Activated naive CD4-positive, alpha-beta T cell treated with anti-CD3 and anti-CD28 coated beads, Interleukin-2, amount 10 ng/mL, durations not matched to agents 7 days and 5 days (primary cell): Measurements from ENCODE around the gene LTBP1.

Experiments
- CTCF ChIA-PET: fragments of 350-600 bp; sonication (Branson Sonifier 250); formaldehyde crosslinking; loops from one replicate; lab custom pipeline; 2021; ENCODE audit warnings: antibody characterized with exemption; lab: Charles Lee
- DNase-seq: peaks from one replicate; pipeline ENCODE4 v3.0.0-alpha.2; 2020
- H3K27ac Mint-ChIP-seq: one replicate; pipeline ENCODE4 v1.8.0; 2021; ENCODE audit warnings: mild to moderate bottlenecking, moderate library complexity, mixed read lengths
- H3K27me3 Mint-ChIP-seq: one replicate; pipeline ENCODE4 v1.8.0; 2021; ENCODE audit warnings: mild to moderate bottlenecking, mixed read lengths
- H3K36me3 Mint-ChIP-seq: one replicate; pipeline ENCODE4 v1.8.0; 2021; ENCODE audit warnings: mixed read lengths
- H3K4me1 Mint-ChIP-seq: one replicate; pipeline ENCODE4 v1.8.0; 2021; ENCODE audit warnings: mixed read lengths
- H3K4me3 Mint-ChIP-seq: one replicate; pipeline ENCODE4 v1.8.0; 2021; ENCODE audit warnings: mild to moderate bottlenecking, moderate library complexity, mixed read lengths
- H3K9me3 Mint-ChIP-seq: one replicate; pipeline ENCODE4 v1.8.0; 2021; ENCODE audit warnings: mixed read lengths

Gene LTBP1

GRCh38 chr2:33195891-33196290 is 249.1 kb downstream of the LTBP1 start:
- DNase-seq = no peak
- CTCF ChIA-PET = no interaction called here
- H3K4me3 Mint-ChIP-seq = no peak overlapping the region
- H3K27me3 Mint-ChIP-seq = no peaks in the 10 kb centered on the region
- no peaks in the 10 kb centered on the region for H3K9me3 Mint-ChIP-seq
- no peak overlapping the region for H3K27ac Mint-ChIP-seq
- no peaks in the 10 kb centered on the region for H3K4me1 Mint-ChIP-seq
- no peaks in the 10 kb centered on the region for H3K36me3 Mint-ChIP-seq

DNA sequence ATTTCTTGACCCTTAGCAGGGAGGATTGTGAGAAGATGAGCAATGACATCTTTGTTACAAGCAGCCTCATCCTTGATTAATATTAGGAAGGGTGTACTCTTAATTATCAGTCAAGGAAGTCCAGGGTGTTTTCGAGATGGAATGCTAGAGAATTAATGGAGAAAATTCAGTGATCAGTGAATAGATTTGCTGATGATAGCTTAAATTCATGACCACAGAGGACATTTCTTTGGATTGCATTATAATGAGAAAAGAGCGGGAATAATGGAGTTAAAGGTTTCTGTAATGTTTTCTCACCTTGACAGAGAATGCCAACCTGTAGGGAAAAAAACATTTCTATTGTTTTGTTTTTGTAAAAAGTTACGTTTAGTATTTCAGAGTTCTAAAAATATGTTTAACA is 249.9 kb downstream of the LTBP1 start:
- no peaks in the 10 kb centered on the region for H3K36me3 Mint-ChIP-seq
- H3K27ac Mint-ChIP-seq = no peak overlapping the region
- H3K4me3 Mint-ChIP-seq = no peak overlapping the region
- H3K4me1 Mint-ChIP-seq = no peaks in the 10 kb centered on the region
- CTCF ChIA-PET = no interaction called here
- no peak for DNase-seq
- no peaks in the 10 kb centered on the region for H3K9me3 Mint-ChIP-seq
- no peaks in the 10 kb centered on the region for H3K27me3 Mint-ChIP-seq

DNA sequence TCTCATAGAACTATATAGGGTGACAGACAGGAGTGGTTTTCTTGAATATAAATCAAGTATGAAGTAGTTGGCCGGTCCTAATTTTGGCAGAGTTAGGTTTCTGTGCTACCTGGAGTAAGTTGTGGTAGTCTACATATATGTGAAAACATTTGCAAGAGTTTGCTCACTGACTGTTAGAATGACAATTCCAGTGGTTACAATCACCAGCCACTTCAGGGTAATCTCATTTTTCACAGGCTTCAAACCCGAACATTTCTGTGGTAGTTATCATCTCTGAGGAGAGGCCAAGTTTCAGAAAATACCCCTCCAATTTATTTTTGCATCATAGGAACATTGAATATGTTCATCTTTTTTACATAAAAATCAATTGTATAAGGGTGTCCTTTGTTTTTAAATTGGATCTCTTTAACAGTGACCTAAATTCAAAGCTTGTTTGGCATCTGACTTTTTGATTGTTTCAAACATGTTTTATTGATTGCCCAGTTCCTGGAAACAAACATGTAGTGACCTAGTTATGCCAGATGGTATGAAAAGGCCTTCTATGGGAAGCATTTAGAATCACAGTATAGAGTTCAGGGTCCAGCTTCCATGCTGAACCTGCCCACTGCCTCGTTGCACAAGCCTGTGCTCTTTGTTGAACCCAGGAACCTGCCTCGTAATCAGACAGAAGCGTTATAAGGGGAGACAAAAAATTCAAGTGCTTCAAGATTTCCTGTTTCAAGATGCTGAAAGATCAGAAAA is 250.6 kb downstream of the LTBP1 start:
- DNase-seq = no peak
- Mint-ChIP-seq H3K9me3 (no peaks in the 10 kb centered on the region), H3K27me3 (no peaks in the 10 kb centered on the region), H3K27ac (no peak overlapping the region), H3K4me1 (no peaks in the 10 kb centered on the region), H3K36me3 (no peaks in the 10 kb centered on the region), H3K4me3 (no peak overlapping the region)
- CTCF ChIA-PET = no interaction called here

- DNase-seq = no peak
- Mint-ChIP-seq H3K27ac (no peak overlapping the region), H3K4me3 (no peak overlapping the region), H3K36me3 (no peaks in the 10 kb centered on the region), H3K27me3 (no peaks in the 10 kb centered on the region), H3K4me1 (no peaks in the 10 kb centered on the region), H3K9me3 (no peaks in the 10 kb centered on the region)
- CTCF ChIA-PET = no interaction called here
These were observed 256.1 kb downstream of the LTBP1 start for GRCh38 chr2:33202641-33203522.

DNA sequence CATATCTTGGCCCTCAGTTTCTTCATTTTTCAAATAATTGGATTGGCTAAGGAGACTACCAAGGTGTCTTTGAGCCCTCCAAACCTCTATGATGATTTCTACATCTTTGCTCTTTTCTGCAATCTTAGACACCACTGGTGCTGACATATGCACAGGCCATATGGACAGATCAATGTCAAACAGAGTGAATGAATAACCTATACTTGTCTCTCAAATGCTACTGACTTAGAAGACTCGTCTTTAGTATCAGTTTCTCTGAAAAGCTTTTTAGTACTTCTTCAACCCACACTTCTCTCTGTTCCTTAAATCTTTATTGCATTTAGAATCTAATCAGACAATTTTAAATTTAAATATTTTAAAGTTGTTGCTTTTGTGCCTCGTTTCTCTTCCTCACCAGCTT is 258.2 kb downstream of the LTBP1 start:
- no peak overlapping the region for H3K27ac Mint-ChIP-seq
- H3K9me3 Mint-ChIP-seq = no peaks in the 10 kb centered on the region
- no peaks in the 10 kb centered on the region for H3K36me3 Mint-ChIP-seq
- no peaks in the 10 kb centered on the region for H3K4me1 Mint-ChIP-seq
- H3K4me3 Mint-ChIP-seq = no peak overlapping the region
- H3K27me3 Mint-ChIP-seq = no peaks in the 10 kb centered on the region
- no peak for DNase-seq
- CTCF ChIA-PET = no interaction called here

- Mint-ChIP-seq H3K27me3 (no peaks in the 10 kb centered on the region), H3K36me3 (no peaks in the 10 kb centered on the region), H3K4me3 (no peak overlapping the region), H3K4me1 (no peaks in the 10 kb centered on the region), H3K27ac (no peak overlapping the region), H3K9me3 (no peaks in the 10 kb centered on the region)
- CTCF ChIA-PET = no interaction called here
- DNase-seq = no peak
These were observed 259.1 kb downstream of the LTBP1 start for GRCh38 chr2:33205693-33206434.

- Mint-ChIP-seq H3K4me3 (no peak overlapping the region), H3K4me1 (no peaks in the 10 kb centered on the region), H3K27me3 (no peaks in the 10 kb centered on the region), H3K27ac (no peak overlapping the region), H3K9me3 (no peaks in the 10 kb centered on the region), H3K36me3 (no peaks in the 10 kb centered on the region)
- no peak for DNase-seq
- CTCF ChIA-PET = no interaction called here
These were observed 260.5 kb downstream of the LTBP1 start for GRCh38 chr2:33207151-33207740.

DNA sequence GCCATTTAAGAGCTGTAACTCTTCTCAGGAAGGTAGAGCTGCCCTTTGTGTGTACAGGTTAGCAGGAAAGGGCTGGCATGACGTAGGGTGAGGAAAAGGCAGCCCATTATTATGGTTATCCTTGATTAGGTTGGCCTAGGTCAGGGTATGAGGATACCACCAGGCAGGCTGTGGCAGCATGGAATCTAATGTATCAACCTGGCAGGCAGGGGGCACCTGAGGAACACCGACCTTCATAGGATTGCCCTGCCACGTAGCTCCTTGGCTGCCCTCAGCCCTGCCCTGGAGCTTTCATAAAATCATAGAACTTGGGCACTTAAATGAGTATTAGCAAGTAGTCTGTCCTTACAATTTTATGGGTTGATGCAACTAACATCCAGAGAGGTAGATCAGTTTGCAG is 261.6 kb downstream of the LTBP1 start:
- H3K27me3 Mint-ChIP-seq = peaks cover 3% of the 10 kb centered on the region
- H3K27ac Mint-ChIP-seq = no peak overlapping the region
- CTCF ChIA-PET = interaction anchor here (1.3 kb wide), 2 partner anchors 164 to 167 kb away, joined by 3 to 5 read pairs; no protein-coding TSS in a partner anchor
- DNase-seq = no peak
- no peaks in the 10 kb centered on the region for H3K36me3 Mint-ChIP-seq
- no peaks in the 10 kb centered on the region for H3K9me3 Mint-ChIP-seq
- H3K4me3 Mint-ChIP-seq = no peak overlapping the region
- no peaks in the 10 kb centered on the region for H3K4me1 Mint-ChIP-seq

DNA sequence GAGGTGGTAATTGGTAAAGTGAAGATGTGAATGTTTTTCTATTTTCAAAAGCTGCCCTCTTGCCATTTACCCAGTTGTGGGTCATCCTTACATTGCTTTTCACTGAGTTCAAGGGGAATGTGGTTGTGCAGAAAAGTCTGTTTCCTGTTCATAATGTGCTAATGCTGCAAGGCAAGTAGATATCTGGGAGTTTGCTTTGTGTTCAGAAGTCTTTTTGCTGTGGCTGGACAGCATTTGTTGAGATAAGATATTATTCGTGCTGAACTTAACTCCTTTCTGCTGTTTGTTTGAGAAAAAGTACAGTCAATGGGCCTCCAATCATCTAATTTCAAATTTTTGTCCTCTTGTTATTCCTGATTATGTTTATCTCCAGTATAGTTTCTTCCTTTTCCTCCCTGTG is 263.2 kb downstream of the LTBP1 start:
- CTCF ChIA-PET = interaction anchor here (0.6 kb wide), 1 partner anchor 1545 kb away, joined by 3 read pairs; no protein-coding TSS in a partner anchor
- no peak overlapping the region for H3K27ac Mint-ChIP-seq
- no peaks in the 10 kb centered on the region for H3K4me1 Mint-ChIP-seq

GRCh38 chr2:33210626-33211025 is 263.9 kb downstream of the LTBP1 start:
- no peak overlapping the region for H3K4me3 Mint-ChIP-seq
- H3K27me3 Mint-ChIP-seq = peaks cover 3% of the 10 kb centered on the region
- no peaks in the 10 kb centered on the region for H3K4me1 Mint-ChIP-seq
- no peaks in the 10 kb centered on the region for H3K36me3 Mint-ChIP-seq
- H3K27ac Mint-ChIP-seq = no peak overlapping the region
- CTCF ChIA-PET = no interaction called here
- no peaks in the 10 kb centered on the region for H3K9me3 Mint-ChIP-seq
- DNase-seq = no peak

More for the DNA sequence above, 263.2 kb downstream of the LTBP1 start:
- no peaks in the 10 kb centered on the region for H3K9me3 Mint-ChIP-seq
- H3K36me3 Mint-ChIP-seq = no peaks in the 10 kb centered on the region
- DNase-seq = no peak
- H3K4me3 Mint-ChIP-seq = no peak overlapping the region
- peaks cover 3% of the 10 kb centered on the region for H3K27me3 Mint-ChIP-seq

DNA sequence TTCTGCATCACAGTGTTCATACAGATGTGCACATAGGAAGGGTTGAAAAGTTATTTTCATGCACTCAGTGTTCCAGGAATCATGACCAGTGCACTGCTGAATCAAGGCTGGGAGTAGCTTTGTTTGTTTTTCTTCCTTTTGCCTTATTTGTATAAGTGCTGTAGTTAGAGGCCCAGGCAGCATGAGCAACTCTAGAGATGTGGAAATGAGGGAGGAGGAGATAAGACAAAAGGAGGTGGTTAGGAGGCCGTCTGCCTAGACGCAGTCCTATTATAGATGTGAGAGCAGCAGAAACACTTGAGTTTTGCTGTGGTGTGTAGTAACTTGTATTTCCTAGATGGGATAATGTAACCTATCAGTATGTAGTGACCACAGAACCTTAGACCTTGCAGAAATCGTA is 265.4 kb downstream of the LTBP1 start:
- H3K9me3 Mint-ChIP-seq = no peaks in the 10 kb centered on the region
- DNase-seq = no peak

GRCh38 chr2:33213244-33213643 is 266.5 kb downstream of the LTBP1 start:
- no peak overlapping the region for H3K27ac Mint-ChIP-seq
- no peaks in the 10 kb centered on the region for H3K36me3 Mint-ChIP-seq
- H3K4me1 Mint-ChIP-seq = no peaks in the 10 kb centered on the region
- H3K9me3 Mint-ChIP-seq = no peaks in the 10 kb centered on the region
- H3K4me3 Mint-ChIP-seq = no peak overlapping the region
- peaks cover 3% of the 10 kb centered on the region for H3K27me3 Mint-ChIP-seq
- DNase-seq = no peak
- CTCF ChIA-PET = no interaction called here

More for the DNA sequence above, 265.4 kb downstream of the LTBP1 start:
- Mint-ChIP-seq H3K4me3 (no peak overlapping the region), H3K27ac (no peak overlapping the region), H3K36me3 (no peaks in the 10 kb centered on the region), H3K4me1 (no peaks in the 10 kb centered on the region), H3K27me3 (peaks cover 3% of the 10 kb centered on the region)
- CTCF ChIA-PET = no interaction called here

- no peak overlapping the region for H3K4me3 Mint-ChIP-seq
- no peak for DNase-seq
- no peaks in the 10 kb centered on the region for H3K36me3 Mint-ChIP-seq
- H3K9me3 Mint-ChIP-seq = no peaks in the 10 kb centered on the region
- H3K27me3 Mint-ChIP-seq = peaks cover 3% of the 10 kb centered on the region
- CTCF ChIA-PET = no interaction called here
- H3K4me1 Mint-ChIP-seq = no peaks in the 10 kb centered on the region
- no peak overlapping the region for H3K27ac Mint-ChIP-seq
These were observed 266.9 kb downstream of the LTBP1 start for GRCh38 chr2:33213648-33214047.

- H3K36me3 Mint-ChIP-seq = no peaks in the 10 kb centered on the region
- H3K9me3 Mint-ChIP-seq = no peaks in the 10 kb centered on the region
- no peak for DNase-seq
- CTCF ChIA-PET = no interaction called here
- H3K27me3 Mint-ChIP-seq = peaks cover 6% of the 10 kb centered on the region
- H3K4me1 Mint-ChIP-seq = no peaks in the 10 kb centered on the region
- no peak overlapping the region for H3K27ac Mint-ChIP-seq
- H3K4me3 Mint-ChIP-seq = no peak overlapping the region
These were observed 267.7 kb downstream of the LTBP1 start for GRCh38 chr2:33214436-33214835.
